Fibroblast of lung (primary cell): Measurements from ENCODE around the gene TGFBR3.

Experiments
- CTCF ChIP-seq, 2 donors: IDR thresholded peaks in 1 of 2; conservative IDR thresholded peaks in 1 of 2; 1 replicate in 1 of 2; 2 replicates in 1 of 2; pipeline ENCODE4 v1.5.1; 2011 to 2012; ENCODE audit warnings: low read length in 2 of 2, control low read depth in 1 of 2, inconsistent platforms in 1 of 2, low read depth in 1 of 2, mild to moderate bottlenecking in 1 of 2
- EZH2 ChIP-seq: IDR thresholded peaks from 2 replicates; pipeline ENCODE4 v1.5.1; 2012; ENCODE audit warnings: low read length, control low read depth, mild to moderate bottlenecking; ENCODE audit errors: missing control alignments

- no peak for TF ChIP-seq CTCF (conservative IDR thresholded peaks at IDR 0.05 in 1 of 2, IDR thresholded peaks at IDR 0.05 in 1 of 2; ENCODE audit: low read depth in 1 of 2, low read length in 2 of 2)
- no peak for TF ChIP-seq EZH2
These were observed 101.3 kb downstream of the TGFBR3 start for GRCh38 chr1:91784616-91785015.
